ENCODE data around the gene CD200R1. TPM values are rescaled to one million over a fixed set of nuclear protein-coding genes. Genes with fewer than 3 reads are reported as not detected.
"Not testable (repeated sequence)": the region's sequence is repeated elsewhere in the genome, so short reads cannot be mapped to it uniquely, and the experiment has no call there.

The CD200R1 gene
- polyA plus RNA-seq, 4 donors: 0.86 to 0.95 (median 0.91) TPM

DNA sequence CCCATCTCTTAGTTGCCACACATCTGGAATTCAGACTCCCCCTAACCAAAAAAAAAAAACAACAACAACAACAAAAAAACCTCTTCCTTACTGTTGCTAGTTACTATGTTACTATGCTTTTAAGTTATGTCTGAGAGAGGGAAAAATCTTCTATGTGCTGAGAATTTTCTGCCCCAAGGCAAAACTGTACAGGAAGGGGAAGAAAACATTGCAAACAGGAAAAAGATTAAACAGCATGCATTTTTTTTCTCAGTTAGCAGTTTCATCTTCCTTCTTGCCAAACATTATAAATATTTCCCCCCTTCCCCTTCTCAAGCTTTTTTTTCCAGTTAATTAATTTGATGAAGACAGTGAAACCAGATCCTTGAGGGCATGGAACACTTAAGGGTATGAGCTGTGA, 1.1 kb upstream of the CD200R1 start:
- DNase-seq (ENCODE audit: low read depth in 4 of 4, low spot score in 2 of 4): no peak

DNA sequence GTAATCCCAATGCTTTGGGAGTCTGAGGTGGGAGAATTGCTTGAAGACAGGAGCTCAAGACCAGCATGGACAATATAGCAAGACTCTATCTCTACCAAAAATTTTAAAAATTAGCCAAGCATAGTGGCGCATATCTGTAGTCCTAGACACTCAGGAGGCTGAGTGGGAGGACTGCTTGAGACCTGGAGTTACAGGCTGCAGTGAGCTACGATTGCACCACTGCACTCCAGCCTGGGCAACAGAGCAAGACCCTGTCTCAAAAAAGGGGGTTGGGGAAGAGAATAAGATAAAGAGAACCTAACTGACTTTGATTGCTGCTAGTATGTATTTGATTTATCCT, 755 bp downstream of the CD200R1 start:
- DNase-seq (ENCODE audit: low read depth in 4 of 4, low spot score in 2 of 4): no peak

DNA sequence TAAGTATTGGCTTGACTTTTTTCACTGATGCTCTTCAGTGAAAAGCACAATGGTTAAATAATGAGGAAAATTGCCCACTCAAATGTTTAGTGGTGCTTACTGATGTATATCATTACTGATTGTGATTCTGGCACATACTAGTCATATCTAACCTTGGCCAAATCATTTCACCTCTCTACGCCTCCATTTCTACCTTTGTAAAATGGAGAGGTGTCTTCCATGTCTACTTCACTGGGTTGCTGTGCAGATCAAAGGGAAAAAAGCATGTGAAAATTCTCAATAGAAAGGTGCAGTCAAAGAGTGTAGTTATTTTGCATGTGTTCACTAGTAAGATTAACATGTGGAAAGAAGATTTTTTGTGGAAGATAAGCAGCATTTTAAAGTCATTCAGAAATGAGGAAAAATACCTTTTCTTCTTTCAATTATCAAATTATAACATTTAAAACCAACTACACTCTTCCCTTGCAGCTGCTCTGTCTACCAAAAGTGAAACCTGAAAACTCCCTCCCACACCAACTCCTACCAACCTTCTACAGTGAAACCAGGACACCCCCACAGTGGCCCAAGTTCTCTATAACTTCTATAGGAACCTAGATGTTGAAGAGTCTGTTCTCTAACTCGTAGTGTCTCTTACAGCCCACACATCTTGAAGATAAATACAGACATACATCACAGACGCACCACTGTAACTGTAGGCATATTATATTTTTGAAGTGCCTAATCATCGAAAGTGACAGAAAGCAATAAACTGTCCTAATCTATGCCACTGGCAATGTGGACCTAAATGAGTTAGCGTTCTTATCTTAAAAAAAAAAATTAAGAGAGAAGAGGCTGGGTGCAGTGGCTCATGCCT, 1.4 kb downstream of the CD200R1 start:
- DNase-seq (ENCODE audit: low read depth in 4 of 4, low spot score in 2 of 4): no peak

DNA sequence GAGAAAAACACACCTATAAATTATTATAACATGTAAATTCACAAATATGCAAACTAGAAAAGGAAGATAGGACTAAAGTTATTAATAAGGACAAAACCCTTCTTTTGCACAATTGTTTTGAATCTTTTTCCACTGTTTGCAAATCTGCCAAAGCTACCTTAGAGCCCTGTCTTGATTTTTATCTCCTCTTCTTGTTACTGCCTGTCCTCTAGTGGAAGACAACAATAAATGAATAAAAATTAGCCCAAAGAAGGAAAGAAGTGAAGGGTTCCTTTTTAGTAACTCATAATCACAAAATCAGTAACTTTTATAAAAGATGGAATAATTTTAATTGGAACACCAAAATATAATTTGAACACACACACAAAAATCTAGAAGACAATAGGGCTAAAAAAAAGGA, 2.7 kb downstream of the CD200R1 start:
- DNase-seq (ENCODE audit: low read depth in 4 of 4, low spot score in 2 of 4): no peak

DNA sequence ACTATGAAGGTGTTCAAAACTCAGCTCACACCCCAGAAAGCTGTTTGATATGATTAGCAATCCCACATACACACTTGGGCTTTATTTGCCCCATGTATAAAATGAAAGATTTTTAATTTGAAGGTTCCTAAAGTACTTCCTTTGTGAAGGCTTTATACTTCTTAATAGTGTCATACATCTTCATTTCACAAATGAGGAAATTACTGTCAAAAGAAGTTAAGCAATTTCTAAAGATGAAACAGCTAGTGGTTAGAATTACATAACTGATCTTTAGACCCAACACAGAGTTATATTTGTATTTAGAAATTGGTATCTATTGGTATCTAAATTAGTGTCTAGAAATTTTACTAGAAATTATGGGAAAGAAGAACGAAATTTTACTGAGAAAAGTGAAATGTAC, 7.1 kb downstream of the CD200R1 start:
- no peak for DNase-seq (ENCODE audit: low read depth in 4 of 4, low spot score in 2 of 4)

DNA sequence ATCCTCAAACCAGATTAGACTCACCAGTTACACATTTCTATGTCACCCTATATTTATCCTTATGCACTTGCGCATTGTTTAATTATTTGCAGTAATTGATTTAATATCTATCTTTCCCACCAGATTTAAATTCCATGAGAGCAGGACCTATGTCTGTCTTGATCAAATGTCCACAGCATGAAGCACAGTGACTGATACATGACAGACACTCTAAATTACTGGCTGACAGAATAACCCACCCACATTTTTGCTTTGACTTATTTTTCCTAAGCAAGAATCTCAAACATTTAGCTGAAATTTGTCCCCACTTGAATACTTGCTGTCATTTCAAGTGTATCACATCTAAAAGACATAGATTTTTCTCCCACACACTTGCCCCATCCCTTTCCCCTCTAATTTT, 7.5 kb downstream of the CD200R1 start:
- DNase-seq (ENCODE audit: low read depth in 4 of 4, low spot score in 2 of 4): no peak

DNA sequence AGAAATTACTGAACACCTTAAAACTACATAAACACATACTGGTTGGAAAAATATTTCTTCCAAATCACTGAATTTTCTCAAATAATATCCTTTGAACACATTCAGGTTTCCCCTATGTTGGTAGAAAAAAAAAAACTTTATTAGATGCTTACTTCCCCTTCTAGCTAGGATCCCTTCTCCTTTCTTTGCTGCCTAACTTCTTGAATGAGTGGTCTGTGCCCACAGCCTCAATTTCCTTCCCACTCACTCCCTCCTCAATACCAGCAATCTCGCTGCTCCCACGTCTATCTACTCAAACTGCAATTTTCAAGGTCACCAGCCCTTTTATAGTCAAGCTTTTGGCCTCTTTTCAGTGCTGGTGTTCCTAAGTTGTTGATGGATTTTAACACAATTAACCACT, 8.3 kb downstream of the CD200R1 start:
- no peak for DNase-seq (ENCODE audit: low read depth in 4 of 4, low spot score in 2 of 4)

DNA sequence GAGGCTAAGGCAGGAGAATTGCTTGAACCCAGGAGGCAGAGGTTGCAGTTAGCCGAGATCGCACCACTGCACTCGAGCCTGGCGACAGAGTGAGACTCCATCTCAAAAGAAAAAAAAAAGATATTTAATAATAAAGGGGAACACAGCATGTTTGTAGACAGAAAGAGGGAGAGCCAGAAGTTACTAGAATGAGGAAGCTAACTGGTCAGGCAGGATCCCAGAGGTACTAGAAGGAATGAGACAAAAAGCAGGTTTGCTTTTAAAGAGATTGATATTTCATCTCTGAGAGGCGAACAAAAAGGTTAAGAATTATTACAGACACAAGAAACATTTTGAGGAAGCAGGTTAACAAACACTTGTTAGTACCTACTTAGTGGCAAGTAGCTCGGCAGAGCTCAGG, 9.2 kb downstream of the CD200R1 start:
- DNase-seq (ENCODE audit: low read depth in 4 of 4, low spot score in 2 of 4): no peak

DNA sequence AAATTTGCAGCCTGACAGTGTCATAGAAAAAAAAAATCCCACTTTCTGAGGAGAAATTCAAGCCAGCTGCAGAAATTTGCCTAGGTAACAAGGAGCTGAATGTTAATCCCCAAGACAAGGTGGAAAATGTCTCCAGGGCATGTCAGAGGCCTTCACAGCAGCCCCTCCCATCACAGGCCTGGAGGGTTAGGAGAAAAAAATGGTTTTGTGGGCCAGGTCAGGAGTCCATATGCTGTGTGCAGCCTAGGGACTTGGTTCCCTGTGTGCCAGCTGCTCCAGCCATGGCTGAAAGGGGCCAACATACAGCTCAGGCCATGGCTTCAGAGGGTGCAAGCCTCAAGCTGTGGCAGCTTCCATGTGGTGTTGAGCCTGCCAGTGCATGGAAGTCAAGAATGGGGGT, 11.2 kb downstream of the CD200R1 start:
- no peak for DNase-seq (ENCODE audit: low read depth in 4 of 4, low spot score in 2 of 4)

DNA sequence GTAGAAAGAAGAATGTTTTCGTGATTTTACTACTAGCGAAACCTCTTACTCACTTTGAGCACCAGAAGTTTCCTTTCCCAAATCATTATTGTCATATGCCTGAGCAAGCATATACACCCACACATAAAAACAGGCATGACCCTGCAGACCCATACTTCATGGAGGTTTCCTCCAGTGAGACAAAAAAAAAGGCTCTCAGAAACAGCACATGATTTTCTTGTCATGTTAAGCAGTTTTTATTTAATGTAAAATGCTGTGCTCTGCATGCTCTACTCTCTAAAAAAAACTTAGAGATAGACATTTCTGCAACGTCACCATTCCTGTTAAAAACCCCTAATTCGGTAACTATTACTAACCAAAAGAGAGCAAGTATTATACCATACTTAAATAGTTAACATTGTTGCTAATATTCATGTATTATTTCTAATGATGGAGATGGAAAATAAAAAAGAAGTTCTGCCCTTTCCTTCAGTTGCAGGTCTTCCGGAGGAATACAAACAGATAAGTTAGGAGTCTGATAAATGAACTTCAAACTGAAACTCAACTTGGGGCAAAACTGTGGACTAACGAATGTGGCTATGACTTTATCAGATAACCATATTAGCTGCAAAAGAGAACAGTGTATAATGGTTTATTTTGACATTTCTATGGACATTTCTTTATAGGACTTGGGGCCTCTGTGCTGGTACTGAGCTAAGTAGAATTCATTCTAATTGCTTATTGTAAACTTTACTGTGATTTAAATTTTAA, 15.9 kb downstream of the CD200R1 start:
- no peak for DNase-seq (ENCODE audit: low read depth in 4 of 4, low spot score in 2 of 4)

DNA sequence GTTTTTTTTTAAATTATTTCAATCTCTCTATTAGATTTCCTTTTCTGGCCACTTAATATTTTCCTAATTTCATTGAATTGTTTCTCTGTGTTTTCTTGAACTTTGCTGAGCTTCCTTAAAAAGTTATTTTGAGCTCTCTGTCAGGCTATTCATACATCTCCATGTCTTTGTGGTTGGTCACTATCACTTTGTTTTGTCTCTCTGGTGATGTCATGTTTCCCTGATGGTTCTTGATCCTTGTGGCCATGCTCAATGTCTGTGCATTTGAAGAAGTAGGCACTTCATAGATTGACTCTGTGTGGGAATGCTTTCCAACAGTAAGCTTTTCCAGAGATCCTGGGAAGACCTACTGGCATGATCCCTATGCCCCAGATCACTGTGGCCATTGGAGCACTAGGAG, 18.6 kb downstream of the CD200R1 start:
- no peak for DNase-seq (ENCODE audit: low read depth in 4 of 4, low spot score in 2 of 4)

DNA sequence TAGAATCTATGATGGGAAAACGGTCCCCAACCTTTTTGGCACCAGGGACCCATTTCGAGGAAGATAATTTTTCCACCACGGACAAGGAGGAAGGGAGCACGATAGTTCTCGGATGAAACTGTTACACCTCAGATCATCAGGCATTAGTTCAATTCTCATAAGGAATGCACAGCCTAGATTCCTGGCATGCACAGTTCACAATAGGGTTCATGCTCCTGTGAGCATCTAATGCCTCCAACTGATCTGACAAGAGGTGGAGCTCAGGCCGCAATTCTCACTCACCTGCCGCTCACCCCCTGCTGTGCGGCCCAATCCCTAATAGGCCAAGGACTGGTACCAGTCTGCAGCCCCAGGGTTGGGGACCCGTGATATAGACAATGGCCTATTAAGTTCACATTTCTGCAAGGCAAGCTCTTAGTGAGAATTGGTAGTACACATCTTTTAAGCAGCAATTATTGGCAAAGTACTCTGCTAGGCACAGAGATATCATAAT, 26.5 kb downstream of the CD200R1 start:
- DNase-seq (ENCODE audit: low read depth in 4 of 4, low spot score in 2 of 4): no peak

DNA sequence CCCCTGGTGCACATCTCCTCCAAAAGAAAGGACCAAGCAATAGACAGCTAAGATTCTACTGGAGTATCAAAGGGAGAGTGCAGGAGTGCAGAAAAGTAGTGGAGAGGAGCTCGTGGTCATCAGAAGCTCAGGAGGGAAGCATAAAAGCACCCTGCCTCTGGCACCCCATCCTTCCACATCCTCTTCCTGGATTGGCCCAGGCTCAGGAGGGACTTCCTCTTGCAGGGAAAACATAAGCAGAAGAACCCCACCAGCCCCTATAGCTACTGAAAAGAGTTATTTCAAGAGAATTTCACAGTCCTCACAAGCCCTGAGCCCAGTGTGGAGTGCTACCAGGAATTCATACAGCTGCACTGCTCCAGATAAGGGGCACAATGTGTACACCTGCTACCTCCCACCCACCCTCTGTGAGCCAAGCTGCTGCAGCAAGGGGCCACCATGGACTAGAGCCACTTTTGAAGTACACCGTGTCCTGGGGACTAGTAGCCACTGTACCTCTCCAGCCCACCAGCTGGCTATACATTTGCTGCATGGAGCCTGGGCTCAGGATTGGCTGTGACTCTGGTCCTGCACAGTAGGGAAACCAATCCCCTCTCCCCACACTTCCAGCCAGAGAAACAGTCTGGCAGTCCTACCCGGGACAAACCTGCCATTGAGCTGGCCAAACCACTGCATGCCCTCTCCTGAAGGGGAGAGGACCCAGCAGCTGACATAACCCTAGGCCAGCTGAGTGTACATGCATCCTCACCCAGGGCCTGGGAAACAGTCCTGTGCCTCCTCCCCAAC, 43.0 kb downstream of the CD200R1 start:
- DNase-seq (ENCODE audit: low read depth in 4 of 4, low spot score in 2 of 4): no peak

DNA sequence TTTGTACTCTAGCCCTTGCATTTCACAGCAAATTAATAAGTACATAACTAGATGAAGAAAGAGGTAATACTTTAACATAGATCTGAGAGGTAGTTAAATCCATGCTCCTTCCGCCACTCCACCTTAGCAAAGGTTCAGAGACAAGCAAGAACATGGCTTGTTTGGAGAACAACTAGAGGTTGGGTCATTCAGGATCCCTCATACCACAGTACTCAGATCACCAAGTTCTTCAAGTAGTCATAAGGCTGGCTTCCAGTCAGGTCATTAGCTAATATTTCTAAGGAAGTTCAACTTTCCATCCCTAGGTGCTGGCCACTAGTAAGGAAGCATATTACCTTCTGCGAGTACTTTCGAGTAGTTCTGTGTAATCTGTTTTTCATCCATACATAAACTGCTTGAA, 44.1 kb downstream of the CD200R1 start:
- no peak for DNase-seq (ENCODE audit: low read depth in 4 of 4, low spot score in 2 of 4)

DNA sequence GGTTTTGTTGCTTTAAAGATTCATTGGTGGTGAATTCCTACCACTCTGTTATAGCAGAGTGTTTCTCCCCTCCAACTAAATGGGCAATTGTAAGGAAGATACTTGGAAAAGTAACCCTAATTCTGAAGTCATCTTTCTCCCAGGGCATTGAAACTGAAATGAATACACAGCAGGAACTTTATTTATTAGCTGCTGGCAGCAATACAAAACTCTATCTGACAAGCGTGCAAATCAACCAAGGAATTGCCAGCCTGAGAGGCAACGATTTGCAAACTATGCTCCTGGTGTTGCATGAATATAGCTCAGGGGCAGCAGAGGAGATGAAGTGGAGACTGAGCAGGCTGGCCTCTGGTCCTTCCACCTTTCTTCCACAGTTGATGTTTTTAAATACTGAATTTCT, 48.9 kb downstream of the CD200R1 start:
- DNase-seq (ENCODE audit: low read depth in 4 of 4, low spot score in 2 of 4): no peak

DNA sequence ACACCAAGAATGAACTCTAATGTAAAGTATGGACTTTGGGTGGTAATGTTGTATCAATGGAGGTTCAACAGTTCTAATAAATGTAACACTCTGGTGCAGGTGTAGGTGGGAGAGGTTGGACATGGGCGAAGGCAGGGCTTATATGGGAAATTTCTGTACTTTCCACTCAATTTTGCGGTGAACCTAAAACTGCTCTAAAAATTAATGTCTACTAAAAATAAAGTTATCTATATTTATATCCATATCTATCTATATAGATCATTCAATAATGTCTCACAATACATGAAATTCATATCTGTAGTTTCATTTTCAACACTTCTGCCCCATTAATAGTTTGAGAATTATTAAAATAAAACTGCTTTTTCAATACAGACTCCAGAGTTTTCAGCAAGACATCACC, 49.3 kb downstream of the CD200R1 start:
- no peak for DNase-seq (ENCODE audit: low read depth in 4 of 4, low spot score in 2 of 4)

DNA sequence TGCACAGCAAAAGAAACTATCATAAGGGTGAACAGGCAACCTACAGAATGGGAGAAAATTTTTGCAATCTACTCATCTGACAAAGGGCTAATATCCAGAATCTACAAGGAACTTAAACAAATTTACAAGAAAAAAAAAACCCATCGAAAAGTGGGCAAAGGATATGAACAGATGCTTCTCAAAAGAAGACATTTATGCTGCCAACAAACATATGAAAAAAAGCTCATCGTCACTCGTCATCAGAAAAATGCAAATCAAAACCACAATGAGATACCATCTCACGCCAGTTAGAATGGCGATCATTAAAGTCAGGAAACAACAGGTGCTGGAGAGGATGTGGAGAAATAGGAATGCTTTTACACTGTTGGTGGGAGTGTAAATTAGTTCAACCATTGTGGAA, 55.4 kb downstream of the CD200R1 start:
- DNase-seq (ENCODE audit: low read depth in 4 of 4, low spot score in 2 of 4): not testable (repeated sequence)

DNA sequence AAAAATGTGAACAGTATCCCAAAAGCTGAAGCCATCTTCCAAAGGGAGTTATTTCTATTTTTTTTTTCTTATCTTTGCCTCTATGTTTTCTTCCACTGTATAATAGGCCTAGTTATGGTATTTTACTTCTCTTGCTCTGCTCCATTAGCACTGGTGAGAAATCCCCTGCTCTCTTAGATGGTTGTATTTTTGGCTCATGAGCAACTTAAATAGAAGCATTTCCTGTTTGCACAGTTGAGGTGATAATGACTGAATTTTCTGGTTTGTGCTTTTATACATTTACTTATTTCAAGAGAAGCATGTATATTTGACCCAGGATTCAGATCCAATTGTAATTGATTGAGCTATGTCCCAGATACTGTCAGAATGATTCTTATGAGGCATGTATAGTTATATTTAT, 66.7 kb downstream of the CD200R1 start:
- DNase-seq (ENCODE audit: low read depth in 4 of 4, low spot score in 2 of 4): no peak

DNA sequence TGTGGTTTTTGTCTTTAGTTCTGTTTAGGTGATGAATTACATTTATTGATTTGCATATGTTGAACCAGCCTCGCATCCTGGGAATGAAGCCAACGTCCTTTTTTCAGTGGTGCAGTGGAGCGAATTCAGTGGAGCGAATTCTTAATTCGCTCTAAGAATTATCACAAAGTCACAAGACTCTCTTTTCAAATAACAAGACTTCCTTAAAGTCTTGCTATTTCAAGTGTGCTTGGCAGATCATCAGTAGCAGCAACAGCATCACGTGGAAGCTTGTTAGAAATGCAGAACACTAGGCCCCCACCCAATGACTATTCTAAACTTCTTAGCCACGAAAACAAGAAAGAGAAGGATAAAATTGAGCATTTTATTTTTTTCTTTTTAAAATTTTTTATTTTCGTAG, 70.1 kb downstream of the CD200R1 start:
- no peak for DNase-seq (ENCODE audit: low read depth in 4 of 4, low spot score in 2 of 4)

DNA sequence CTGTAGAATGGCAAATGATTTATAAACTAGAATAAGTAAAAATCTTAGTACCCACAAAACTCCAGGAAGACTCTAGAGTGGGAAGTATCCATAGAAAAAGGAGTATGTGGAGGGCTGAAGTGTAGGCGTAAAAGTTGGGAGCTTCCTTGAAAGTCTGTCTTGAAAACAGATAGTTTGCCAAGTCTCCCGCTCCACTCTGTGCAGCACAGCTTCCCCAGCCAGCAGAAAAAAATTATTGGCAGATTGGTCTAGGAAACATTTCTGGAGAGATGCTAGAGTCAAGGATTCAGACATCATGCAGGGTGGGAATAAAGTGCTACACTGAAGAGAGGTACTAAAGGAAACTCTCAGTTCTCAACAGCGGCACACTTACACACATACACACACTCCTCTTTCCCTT, 74.8 kb downstream of the CD200R1 start:
- no peak for DNase-seq (ENCODE audit: low read depth in 4 of 4, low spot score in 2 of 4)

DNA sequence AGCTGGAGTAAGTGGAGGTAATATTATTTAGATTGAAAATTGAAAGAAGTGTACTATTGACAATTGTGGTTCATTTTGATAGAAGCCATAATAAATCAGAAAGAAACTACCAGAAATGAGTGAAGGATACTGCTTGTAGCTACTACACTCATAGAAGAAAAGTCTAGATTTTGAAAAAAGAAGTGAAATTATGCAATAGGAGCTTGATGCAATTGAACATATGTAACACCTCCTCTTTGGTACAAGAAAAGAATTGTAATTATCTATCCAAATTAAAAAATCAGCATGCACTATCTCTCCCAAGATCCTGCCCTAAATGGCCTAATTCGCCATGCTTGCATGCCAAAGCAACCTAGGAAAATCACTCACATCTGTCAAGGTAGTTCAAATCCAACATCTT, 77.1 kb downstream of the CD200R1 start:
- DNase-seq (ENCODE audit: low read depth in 4 of 4, low spot score in 2 of 4): no peak
